CD4-positive, CD25-positive, alpha-beta regulatory T cell (primary cell): ENCODE measurements around the gene ARFGAP3. TPM values are rescaled to one million over a fixed set of nuclear protein-coding genes. Genes with fewer than 3 reads are reported as not detected.

Experiments used
- ATAC-seq, 2 donors: fragments of 150-1000 bp; cut with Tn5 transposase; one replicate each; pipeline ENCODE4 v1.10.0; 2021; ENCODE audit warnings: low read depth in 2 of 2, moderate number of reproducible peaks in 2 of 2, moderate library complexity in 1 of 2
- DNase-seq, 3 donors: peaks; one replicate each; pipeline versions ENCODE4 v3.0.0 to v3.0.0-alpha.2; 2012 to 2022; ENCODE audit warnings: mixed read lengths in 1 of 3
- H3K27ac ChIP-seq: one replicate; pipeline ENCODE4 v1.7.0; 2013; ENCODE audit warnings: mild to moderate bottlenecking, low read length; ENCODE audit not compliant: insufficient read depth, poor library complexity, severe bottlenecking
- H3K27me3 ChIP-seq: one replicate; pipeline ENCODE4 v1.7.0; 2013; ENCODE audit warnings: low read length; ENCODE audit not compliant: control insufficient read depth, insufficient read depth
- H3K36me3 ChIP-seq: one replicate; pipeline ENCODE4 v1.7.0; 2013; ENCODE audit warnings: mild to moderate bottlenecking, low read length, moderate library complexity; ENCODE audit not compliant: control insufficient read depth, insufficient read depth
- H3K4me1 ChIP-seq: 2 replicates; pipeline ENCODE4 v1.7.0; 2013; ENCODE audit warnings: mild to moderate bottlenecking, low read length; ENCODE audit not compliant: insufficient read depth, control insufficient read depth, poor library complexity, severe bottlenecking
- H3K4me3 ChIP-seq: one replicate; pipeline ENCODE4 v1.7.0; 2013; ENCODE audit warnings: low read depth, mild to moderate bottlenecking, low read length, moderate library complexity
- H3K9me3 ChIP-seq, 2 experiments: 1 replicate in 1 of 2; 2 replicates in 1 of 2; pipeline ENCODE4 v1.7.0; 2013; ENCODE audit warnings: low read length in 2 of 2, mild to moderate bottlenecking in 1 of 2, moderate library complexity in 1 of 2; ENCODE audit not compliant: control insufficient read depth in 2 of 2
- H3K27ac Mint-ChIP-seq, 3 donors: one replicate each; pipeline ENCODE4 v1.8.0; 2020 to 2022; ENCODE audit warnings: mild to moderate bottlenecking in 3 of 3, mixed read lengths in 3 of 3, moderate library complexity in 2 of 3
- H3K27me3 Mint-ChIP-seq: one replicate; pipeline ENCODE4 v1.8.0; 2022; ENCODE audit warnings: mild to moderate bottlenecking, mixed read lengths
- H3K36me3 Mint-ChIP-seq: one replicate; pipeline ENCODE4 v1.8.0; 2020; ENCODE audit warnings: mixed read lengths
- H3K4me1 Mint-ChIP-seq, 4 donors: one replicate each; pipeline ENCODE4 v1.8.0; 2020 to 2022; ENCODE audit warnings: mixed read lengths in 4 of 4, mild to moderate bottlenecking in 1 of 4
- H3K4me3 Mint-ChIP-seq, 4 donors: one replicate each; pipeline ENCODE4 v1.8.0; 2020 to 2022; ENCODE audit warnings: mild to moderate bottlenecking in 4 of 4, mixed read lengths in 4 of 4, moderate library complexity in 3 of 4
- H3K9me3 Mint-ChIP-seq, 7 donors: one replicate each; pipeline ENCODE4 v1.8.0; 2020 to 2022; ENCODE audit warnings: mixed read lengths in 7 of 7, mild to moderate bottlenecking in 3 of 7, moderate library complexity in 2 of 7
- polyA plus RNA-seq, 4 donors: library from polyadenylated mRNA; unstranded; fragments of 300-500 nt; fragmentation: Illumina TruSeq; gene quantifications; one replicate each; pipeline ENCODE4 v1.2.3, GENCODE V29; 2021
- total RNA-seq: library from RNA; stranded (reverse); gene quantifications from one replicate; pipeline ENCODE4 v1.2.3, GENCODE V29; 2022

Gene ARFGAP3
- total and polyA plus RNA-seq, 5 donors from 2014 or later = 27.1 to 31.0 (median 28.8) TPM

GRCh38 chr22:42830161-42830560 is 26.9 kb downstream of the ARFGAP3 start:
- no peak for ATAC-seq
- H3K4me1 Mint-ChIP-seq = peaks cover 0 to 3% (median under 1%) of the 10 kb centered on the region in 4 donors
- Histone ChIP-seq H3K36me3 (peaks cover 64% of the 10 kb centered on the region), H3K9me3 (no peaks in the 10 kb centered on the region), H3K27me3 (no peaks in the 10 kb centered on the region), H3K4me1 (no peaks in the 10 kb centered on the region), H3K27ac (no peak overlapping the region), H3K4me3 (no peak overlapping the region)
- no peaks in the 10 kb centered on the region for H3K9me3 Mint-ChIP-seq
- DNase-seq = no peak
- H3K4me3 Mint-ChIP-seq = no peak overlapping the region
- H3K27me3 Mint-ChIP-seq = no peaks in the 10 kb centered on the region
- peak overlapping the region in 1 of 3 donors; percentile 5 for H3K27ac Mint-ChIP-seq
- peaks cover 41% of the 10 kb centered on the region for H3K36me3 Mint-ChIP-seq

GRCh38 chr22:42829302-42829701 is 27.8 kb downstream of the ARFGAP3 start:
- no peaks in the 10 kb centered on the region for H3K27me3 Mint-ChIP-seq
- H3K9me3 Mint-ChIP-seq = no peaks in the 10 kb centered on the region
- no peaks in the 10 kb centered on the region for H3K4me1 ChIP-seq
- H3K4me1 Mint-ChIP-seq = peaks cover 0 to 3% (median under 1%) of the 10 kb centered on the region in 4 donors
- H3K36me3 ChIP-seq = peaks cover 62% of the 10 kb centered on the region
- H3K27me3 ChIP-seq = no peaks in the 10 kb centered on the region
- ATAC-seq (no peak), DNase-seq (no peak)
- peaks cover 36% of the 10 kb centered on the region for H3K36me3 Mint-ChIP-seq
- H3K9me3 ChIP-seq = no peaks in the 10 kb centered on the region
- H3K4me3 Mint-ChIP-seq = no peak overlapping the region
- H3K27ac Mint-ChIP-seq = no peak overlapping the region
- H3K4me3 ChIP-seq = no peak overlapping the region
- no peak overlapping the region for H3K27ac ChIP-seq

GRCh38 chr22:42825796-42826195 is 31.3 kb downstream of the ARFGAP3 start:
- no peak for ATAC-seq
- Histone ChIP-seq H3K27ac (no peak overlapping the region), H3K27me3 (no peaks in the 10 kb centered on the region), H3K4me1 (no peaks in the 10 kb centered on the region), H3K36me3 (peaks cover 52% of the 10 kb centered on the region), H3K9me3 (no peaks in the 10 kb centered on the region), H3K4me3 (no peak overlapping the region)
- Mint-ChIP-seq H3K27me3 (no peaks in the 10 kb centered on the region), H3K36me3 (peaks cover 36% of the 10 kb centered on the region), H3K27ac (no peak overlapping the region), H3K9me3 (peaks cover 0 to 2% (median 0%) of the 10 kb centered on the region in 7 donors), H3K4me3 (no peak overlapping the region), H3K4me1 (peaks cover 0 to 3% (median 1%) of the 10 kb centered on the region in 4 donors)
- DNase-seq = no peak

- Mint-ChIP-seq H3K27me3 (no peaks in the 10 kb centered on the region), H3K27ac (no peak overlapping the region), H3K4me1 (peaks cover 0 to 9% (median 3%) of the 10 kb centered on the region in 4 donors), H3K4me3 (no peak overlapping the region), H3K36me3 (peaks cover 32% of the 10 kb centered on the region), H3K9me3 (peaks cover 0 to 2% (median 0%) of the 10 kb centered on the region in 7 donors)
- Histone ChIP-seq H3K27ac (no peak overlapping the region), H3K36me3 (peaks cover 39% of the 10 kb centered on the region), H3K4me1 (no peaks in the 10 kb centered on the region), H3K9me3 (no peaks in the 10 kb centered on the region), H3K4me3 (no peak overlapping the region), H3K27me3 (no peaks in the 10 kb centered on the region)
- DNase-seq (no peak), ATAC-seq (no peak)
Observed at GRCh38 chr22:42821386-42821785, 35.7 kb downstream of the ARFGAP3 start.

GRCh38 chr22:42820045-42820763 is 36.9 kb downstream of the ARFGAP3 start:
- Histone ChIP-seq H3K27me3 (no peaks in the 10 kb centered on the region), H3K36me3 (peaks cover 33% of the 10 kb centered on the region), H3K9me3 (no peaks in the 10 kb centered on the region), H3K27ac (no peak overlapping the region), H3K4me1 (no peaks in the 10 kb centered on the region), H3K4me3 (no peak overlapping the region)
- H3K4me1 Mint-ChIP-seq = peaks cover 0 to 9% (median 3%) of the 10 kb centered on the region in 4 donors
- H3K4me3 Mint-ChIP-seq = no peak overlapping the region
- H3K27ac Mint-ChIP-seq = peak overlapping the region in 2 of 3 donors; percentile 63 to 69
- ATAC-seq (no peak), DNase-seq (no peak)
- H3K9me3 Mint-ChIP-seq = peaks cover 0 to 2% (median 0%) of the 10 kb centered on the region in 7 donors
- peaks cover 34% of the 10 kb centered on the region for H3K36me3 Mint-ChIP-seq
- no peaks in the 10 kb centered on the region for H3K27me3 Mint-ChIP-seq

GRCh38 chr22:42819412-42820044 is 37.5 kb downstream of the ARFGAP3 start:
- peaks cover 0 to 2% (median 0%) of the 10 kb centered on the region in 7 donors for H3K9me3 Mint-ChIP-seq
- H3K36me3 Mint-ChIP-seq = peaks cover 33% of the 10 kb centered on the region
- Histone ChIP-seq H3K4me1 (no peaks in the 10 kb centered on the region), H3K27me3 (no peaks in the 10 kb centered on the region), H3K27ac (no peak overlapping the region), H3K4me3 (no peak overlapping the region), H3K36me3 (peaks cover 31% of the 10 kb centered on the region), H3K9me3 (no peaks in the 10 kb centered on the region)
- H3K27ac Mint-ChIP-seq = peak overlapping the region; percentile 46 to 69 (median 63)
- H3K4me1 Mint-ChIP-seq = peaks cover 0 to 9% (median 3%) of the 10 kb centered on the region in 4 donors
- no peak for DNase-seq
- H3K4me3 Mint-ChIP-seq = no peak overlapping the region
- ATAC-seq = no peak
- no peaks in the 10 kb centered on the region for H3K27me3 Mint-ChIP-seq

- H3K27ac ChIP-seq = no peak overlapping the region
- DNase-seq (no peak), ATAC-seq (no peak)
- no peaks in the 10 kb centered on the region for H3K4me1 ChIP-seq
- Mint-ChIP-seq H3K9me3 (peaks cover 0 to 2% (median 0%) of the 10 kb centered on the region in 7 donors), H3K4me3 (no peak overlapping the region), H3K27me3 (no peaks in the 10 kb centered on the region), H3K4me1 (peaks cover 0 to 9% (median 3%) of the 10 kb centered on the region in 4 donors), H3K36me3 (peaks cover 43% of the 10 kb centered on the region), H3K27ac (peak overlapping the region in 1 of 3 donors; percentile 6)
- H3K4me3 ChIP-seq = no peak overlapping the region
- H3K27me3 ChIP-seq = no peaks in the 10 kb centered on the region
- no peaks in the 10 kb centered on the region for H3K9me3 ChIP-seq
- peaks cover 36% of the 10 kb centered on the region for H3K36me3 ChIP-seq
Observed at GRCh38 chr22:42817556-42817955, 39.5 kb downstream of the ARFGAP3 start.
